HEK293 (cell line): Measurements from ENCODE around the gene CFAP58.

Source experiments
- ATF2 ChIP-seq: fragments of 450-650 bp; formaldehyde crosslinking; IDR thresholded peaks from 2 replicates; pipeline ENCODE4 v1.5.1; 2016; ENCODE audit warnings: missing biosample characterization, missing genetic modification characterization, low read depth
- BCL11A ChIP-seq: fragments of 450-650 bp; formaldehyde crosslinking; IDR thresholded peaks from 2 replicates; pipeline ENCODE4 v1.5.1; 2016; ENCODE audit warnings: low read depth, missing biosample characterization, missing genetic modification characterization
- PBX3 ChIP-seq: sonication (generic); formaldehyde crosslinking; IDR thresholded peaks from 2 replicates; pipeline ENCODE4 v1.8.1; 2022; ENCODE audit warnings: mild to moderate bottlenecking, moderate library complexity, missing genetic modification reagents
- RBAK ChIP-seq: fragments of 450-650 bp; formaldehyde crosslinking; IDR thresholded peaks from 2 replicates; pipeline ENCODE4 v1.5.1; 2016; ENCODE audit warnings: missing biosample characterization, missing genetic modification characterization
- SCRT2 ChIP-seq: fragments of 450-650 bp; formaldehyde crosslinking; IDR thresholded peaks from 2 replicates; pipeline ENCODE4 v1.5.1; 2016; ENCODE audit warnings: missing biosample characterization, missing genetic modification characterization
- TCF7L2 ChIP-seq: IDR thresholded peaks from 2 replicates; pipeline ENCODE4 v1.6.1; 2011; ENCODE audit warnings: low read depth, mild to moderate bottlenecking, inconsistent platforms, low read length, moderate library complexity, borderline replicate concordance
- ZNF121 ChIP-seq: fragments of 450-650 bp; formaldehyde crosslinking; IDR thresholded peaks from 2 replicates; pipeline ENCODE4 v1.5.1; 2016; ENCODE audit warnings: missing biosample characterization, missing genetic modification characterization
- ZNF146 ChIP-seq: fragments of 450-650 bp; formaldehyde crosslinking; IDR thresholded peaks from 2 replicates; pipeline ENCODE4 v1.5.1; 2016; ENCODE audit warnings: missing biosample characterization, missing genetic modification characterization
- ZNF175 ChIP-seq: fragments of 450-650 bp; formaldehyde crosslinking; IDR thresholded peaks from 2 replicates; pipeline ENCODE4 v1.5.1; 2016; ENCODE audit warnings: missing biosample characterization, missing genetic modification characterization
- ZNF18 ChIP-seq: fragments of 450-650 bp; formaldehyde crosslinking; IDR thresholded peaks from 2 replicates; pipeline ENCODE4 v1.5.1; 2016; ENCODE audit warnings: missing biosample characterization, missing genetic modification characterization
- ZNF292 ChIP-seq: fragments of 450-650 bp; formaldehyde crosslinking; IDR thresholded peaks from 2 replicates; pipeline ENCODE4 v1.5.1; 2016; ENCODE audit warnings: low read depth, missing biosample characterization, missing genetic modification characterization, borderline replicate concordance
- ZNF302 ChIP-seq: fragments of 450-650 bp; formaldehyde crosslinking; IDR thresholded peaks from 2 replicates; pipeline ENCODE4 v1.5.1; 2016; ENCODE audit warnings: missing biosample characterization, missing genetic modification characterization, low read depth
- ZNF335 ChIP-seq: fragments of 450-650 bp; formaldehyde crosslinking; conservative IDR thresholded peaks from 2 replicates; pipeline ENCODE4 v1.5.1; 2016; ENCODE audit warnings: missing biosample characterization, missing genetic modification characterization
- ZNF366 ChIP-seq: fragments of 450-650 bp; formaldehyde crosslinking; conservative IDR thresholded peaks from 2 replicates; pipeline ENCODE4 v1.5.1; 2016; ENCODE audit warnings: missing biosample characterization, missing genetic modification characterization
- ZNF660 ChIP-seq: fragments of 450-650 bp; IDR thresholded peaks from 2 replicates; pipeline ENCODE4 v1.5.1; 2018; ENCODE audit warnings: missing biosample characterization, mild to moderate bottlenecking, missing genetic modification characterization
- ZNF692 ChIP-seq: fragments of 450-650 bp; formaldehyde crosslinking; IDR thresholded peaks from 2 replicates; pipeline ENCODE4 v1.5.1; 2016; ENCODE audit warnings: missing biosample characterization, missing genetic modification characterization
- ZNF701 ChIP-seq: fragments of 450-650 bp; formaldehyde crosslinking; IDR thresholded peaks from 2 replicates; pipeline ENCODE4 v1.5.1; 2016; ENCODE audit warnings: missing biosample characterization, missing genetic modification characterization
- ZNF776 ChIP-seq: fragments of 450-650 bp; formaldehyde crosslinking; IDR thresholded peaks from 2 replicates; pipeline ENCODE4 v1.5.0; 2017; ENCODE audit warnings: missing biosample characterization, missing genetic modification characterization, borderline replicate concordance
- ZNF777 ChIP-seq: fragments of 450-650 bp; formaldehyde crosslinking; IDR thresholded peaks from 2 replicates; pipeline ENCODE4 v1.5.1; 2017; ENCODE audit warnings: missing biosample characterization, missing genetic modification characterization, borderline replicate concordance
- ZSCAN30 ChIP-seq: fragments of 450-650 bp; IDR thresholded peaks from 2 replicates; pipeline ENCODE4 v1.5.1; 2018; ENCODE audit warnings: missing biosample characterization, mild to moderate bottlenecking, missing genetic modification characterization, moderate library complexity
- TF ChIP-seq, protein P1 (sequence below): fragments of 450-650 bp; formaldehyde crosslinking; IDR thresholded peaks from 2 replicates; pipeline ENCODE4 v1.5.1; 2016; ENCODE audit warnings: missing biosample characterization, missing genetic modification characterization
- TF ChIP-seq, protein P2 (sequence below): fragments of 450-650 bp; formaldehyde crosslinking; IDR thresholded peaks from 2 replicates; pipeline ENCODE4 v1.5.1; 2017; ENCODE audit warnings: missing biosample characterization, missing genetic modification characterization
- TF ChIP-seq, protein P3 (sequence below): fragments of 450-650 bp; formaldehyde crosslinking; IDR thresholded peaks from 2 replicates; pipeline ENCODE4 v1.5.1; 2016; ENCODE audit warnings: missing biosample characterization, missing genetic modification characterization
- TF ChIP-seq, protein P4 (sequence below): fragments of 450-650 bp; formaldehyde crosslinking; IDR thresholded peaks from 2 replicates; pipeline ENCODE4 v1.5.1; 2016; ENCODE audit warnings: missing biosample characterization, missing genetic modification characterization
- TF ChIP-seq, protein P5 (sequence below): fragments of 450-650 bp; formaldehyde crosslinking; IDR thresholded peaks from 2 replicates; pipeline ENCODE4 v1.5.1; 2016; ENCODE audit warnings: missing biosample characterization, missing genetic modification characterization

CFAP58 gene

DNA sequence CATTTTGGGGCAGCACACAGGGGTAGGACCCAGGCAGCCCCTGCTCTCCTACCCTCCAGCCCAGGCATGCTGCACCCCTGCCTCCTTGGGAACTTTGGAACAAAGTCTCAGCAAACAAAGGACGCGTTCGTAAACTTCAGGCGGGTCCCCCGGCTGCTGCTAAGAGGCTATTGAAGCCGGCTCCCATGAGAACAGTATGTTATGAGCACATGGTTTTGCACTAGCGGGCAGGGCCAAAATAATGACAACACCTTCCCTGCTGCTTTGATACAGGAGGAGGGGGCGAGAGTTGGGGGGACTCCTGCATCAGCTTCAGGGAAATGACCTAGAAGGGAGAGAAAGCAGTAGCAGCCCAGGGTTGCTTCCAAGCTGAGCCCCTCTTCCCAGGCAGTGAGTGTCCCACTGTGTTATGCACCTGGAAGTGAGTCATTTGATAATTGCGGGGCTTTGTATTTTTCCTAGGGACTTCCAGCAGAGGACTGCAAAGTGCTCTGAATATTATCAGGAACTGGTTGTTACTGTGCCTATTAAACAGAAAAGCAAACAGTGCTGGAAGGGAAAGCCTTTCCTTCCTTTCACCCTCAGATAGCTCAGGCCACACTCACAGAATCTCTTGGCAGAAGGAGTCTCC, 22.3 kb upstream of the CFAP58 start (continued):
- TF ChIP-seq, protein P1, sequence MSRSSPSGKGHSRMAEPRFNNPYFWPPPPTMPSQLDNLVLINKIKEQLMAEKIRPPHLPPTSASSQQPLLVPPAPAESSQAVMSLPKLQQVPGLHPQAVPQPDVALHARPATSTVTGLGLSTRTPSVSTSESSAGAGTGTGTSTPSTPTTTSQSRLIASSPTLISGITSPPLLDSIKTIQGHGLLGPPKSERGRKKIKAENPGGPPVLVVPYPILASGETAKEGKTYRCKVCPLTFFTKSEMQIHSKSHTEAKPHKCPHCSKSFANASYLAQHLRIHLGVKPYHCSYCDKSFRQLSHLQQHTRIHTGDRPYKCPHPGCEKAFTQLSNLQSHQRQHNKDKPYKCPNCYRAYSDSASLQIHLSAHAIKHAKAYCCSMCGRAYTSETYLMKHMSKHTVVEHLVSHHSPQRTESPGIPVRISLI (tag by site-specific recombination), result no peak
- TF ChIP-seq ZSCAN30 (tag by site-specific recombination) (peak; percentile 84), PBX3 (no peak), ATF2 (peak; percentile 59), RBAK (tag by site-specific recombination) (no peak; the same call in 1 of the 2 replicates), ZNF660 (peak; percentile 98), TCF7L2 (no peak), ZNF776 (no peak), ZNF292 (tag by site-specific recombination) (no peak), ZNF302 (tag by site-specific recombination) (no peak), ZNF121 (tag by site-specific recombination) (no peak), BCL11A (tag by site-specific recombination) (0 out of 2 replicates have a peak, but pooled peaks have one; percentile 14), ZNF146 (tag by site-specific recombination) (no peak; the same call in none of the 2 replicates), ZNF777 (tag by site-specific recombination) (no peak), ZNF701 (tag by site-specific recombination) (no peak), ZNF335 (tag by site-specific recombination) (peak; percentile 75), ZNF18 (tag by site-specific recombination) (peak; percentile 62), ZNF366 (tag by site-specific recombination) (peak; percentile 87), SCRT2 (tag by site-specific recombination) (no peak), ZNF692 (peak; percentile 80), ZNF175 (tag by site-specific recombination) (no peak)
- TF ChIP-seq, protein P2, sequence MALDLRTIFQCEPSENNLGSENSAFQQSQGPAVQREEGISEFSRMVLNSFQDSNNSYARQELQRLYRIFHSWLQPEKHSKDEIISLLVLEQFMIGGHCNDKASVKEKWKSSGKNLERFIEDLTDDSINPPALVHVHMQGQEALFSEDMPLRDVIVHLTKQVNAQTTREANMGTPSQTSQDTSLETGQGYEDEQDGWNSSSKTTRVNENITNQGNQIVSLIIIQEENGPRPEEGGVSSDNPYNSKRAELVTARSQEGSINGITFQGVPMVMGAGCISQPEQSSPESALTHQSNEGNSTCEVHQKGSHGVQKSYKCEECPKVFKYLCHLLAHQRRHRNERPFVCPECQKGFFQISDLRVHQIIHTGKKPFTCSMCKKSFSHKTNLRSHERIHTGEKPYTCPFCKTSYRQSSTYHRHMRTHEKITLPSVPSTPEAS (tag by site-specific recombination), result no peak
- TF ChIP-seq, protein P3, sequence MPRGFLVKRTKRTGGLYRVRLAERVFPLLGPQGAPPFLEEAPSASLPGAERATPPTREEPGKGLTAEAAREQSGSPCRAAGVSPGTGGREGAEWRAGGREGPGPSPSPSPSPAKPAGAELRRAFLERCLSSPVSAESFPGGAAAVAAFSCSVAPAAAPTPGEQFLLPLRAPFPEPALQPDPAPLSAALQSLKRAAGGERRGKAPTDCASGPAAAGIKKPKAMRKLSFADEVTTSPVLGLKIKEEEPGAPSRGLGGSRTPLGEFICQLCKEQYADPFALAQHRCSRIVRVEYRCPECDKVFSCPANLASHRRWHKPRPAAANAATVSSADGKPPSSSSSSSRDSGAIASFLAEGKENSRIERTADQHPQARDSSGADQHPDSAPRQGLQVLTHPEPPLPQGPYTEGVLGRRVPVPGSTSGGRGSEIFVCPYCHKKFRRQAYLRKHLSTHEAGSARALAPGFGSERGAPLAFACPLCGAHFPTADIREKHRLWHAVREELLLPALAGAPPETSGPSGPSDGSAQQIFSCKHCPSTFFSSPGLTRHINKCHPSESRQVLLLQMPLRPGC (tag by site-specific recombination), result peak; percentile 72
- TF ChIP-seq, protein P4, sequence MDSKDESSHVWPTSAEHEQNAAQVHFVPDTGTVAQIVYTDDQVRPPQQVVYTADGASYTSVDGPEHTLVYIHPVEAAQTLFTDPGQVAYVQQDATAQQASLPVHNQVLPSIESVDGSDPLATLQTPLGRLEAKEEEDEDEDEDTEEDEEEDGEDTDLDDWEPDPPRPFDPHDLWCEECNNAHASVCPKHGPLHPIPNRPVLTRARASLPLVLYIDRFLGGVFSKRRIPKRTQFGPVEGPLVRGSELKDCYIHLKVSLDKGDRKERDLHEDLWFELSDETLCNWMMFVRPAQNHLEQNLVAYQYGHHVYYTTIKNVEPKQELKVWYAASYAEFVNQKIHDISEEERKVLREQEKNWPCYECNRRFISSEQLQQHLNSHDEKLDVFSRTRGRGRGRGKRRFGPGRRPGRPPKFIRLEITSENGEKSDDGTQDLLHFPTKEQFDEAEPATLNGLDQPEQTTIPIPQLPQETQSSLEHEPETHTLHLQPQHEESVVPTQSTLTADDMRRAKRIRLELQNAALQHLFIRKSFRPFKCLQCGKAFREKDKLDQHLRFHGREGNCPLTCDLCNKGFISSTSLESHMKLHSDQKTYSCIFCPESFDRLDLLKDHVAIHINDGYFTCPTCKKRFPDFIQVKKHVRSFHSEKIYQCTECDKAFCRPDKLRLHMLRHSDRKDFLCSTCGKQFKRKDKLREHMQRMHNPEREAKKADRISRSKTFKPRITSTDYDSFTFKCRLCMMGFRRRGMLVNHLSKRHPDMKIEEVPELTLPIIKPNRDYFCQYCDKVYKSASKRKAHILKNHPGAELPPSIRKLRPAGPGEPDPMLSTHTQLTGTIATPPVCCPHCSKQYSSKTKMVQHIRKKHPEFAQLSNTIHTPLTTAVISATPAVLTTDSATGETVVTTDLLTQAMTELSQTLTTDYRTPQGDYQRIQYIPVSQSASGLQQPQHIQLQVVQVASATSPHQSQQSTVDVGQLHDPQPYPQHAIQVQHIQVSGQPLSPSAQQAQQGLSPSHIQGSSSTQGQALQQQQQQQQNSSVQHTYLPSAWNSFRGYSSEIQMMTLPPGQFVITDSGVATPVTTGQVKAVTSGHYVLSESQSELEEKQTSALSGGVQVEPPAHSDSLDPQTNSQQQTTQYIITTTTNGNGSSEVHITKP, result peak; percentile 85
- TF ChIP-seq, protein P5, sequence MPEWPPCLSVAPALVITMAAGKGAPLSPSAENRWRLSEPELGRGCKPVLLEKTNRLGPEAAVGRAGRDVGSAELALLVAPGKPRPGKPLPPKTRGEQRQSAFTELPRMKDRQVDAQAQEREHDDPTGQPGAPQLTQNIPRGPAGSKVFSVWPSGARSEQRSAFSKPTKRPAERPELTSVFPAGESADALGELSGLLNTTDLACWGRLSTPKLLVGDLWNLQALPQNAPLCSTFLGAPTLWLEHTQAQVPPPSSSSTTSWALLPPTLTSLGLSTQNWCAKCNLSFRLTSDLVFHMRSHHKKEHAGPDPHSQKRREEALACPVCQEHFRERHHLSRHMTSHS, result no peak
